Measurements from ENCODE around the gene EEPD1. TPM values are rescaled to one million over a fixed set of nuclear protein-coding genes. Genes with fewer than 3 reads are reported as not detected.
A peak's percentile ranks its signal among the peaks of the same experiment; 100 is the strongest.

Gene EEPD1
- total and polyA plus RNA-seq, 5 experiments from 2014 or later, result 0.86 to 6.3 (median 3.6) TPM

- H3K36me3 Mint-ChIP-seq, result no peaks in the 10 kb centered on the region
- H3K4me3 Mint-ChIP-seq, result no peak overlapping the region
- POLR2A ChIA-PET, result no interaction called here
- peak overlapping the region in 4 of 10 donors; percentile 6 to 58 (median 22) for H3K27ac Mint-ChIP-seq
- no peak for ATAC-seq
- peaks cover 17 to 45% (median 34%) of the 10 kb centered on the region in 4 donors for H3K4me1 Mint-ChIP-seq
- H3K27me3 Mint-ChIP-seq, result no peaks in the 10 kb centered on the region
- no peaks in the 10 kb centered on the region for H3K9me3 Mint-ChIP-seq
- no peak for DNase-seq
These were observed 128.1 kb downstream of the EEPD1 start for GRCh38 chr7:36280840-36281812.

GRCh38 chr7:36281945-36282717, 129.1 kb downstream of the EEPD1 start:
- H3K9me3 Mint-ChIP-seq, result no peaks in the 10 kb centered on the region
- peak overlapping the region in 3 of 10 donors; percentile 19 to 52 (median 36) for H3K27ac Mint-ChIP-seq
- POLR2A ChIA-PET, result interaction anchor here (0.6 kb wide), 1 partner anchor 9 kb away, joined by 3 read pairs; no protein-coding TSS in a partner anchor
- DNase-seq, result no peak
- no peak overlapping the region for H3K4me3 Mint-ChIP-seq
- peaks cover 22 to 53% (median 43%) of the 10 kb centered on the region in 4 donors for H3K4me1 Mint-ChIP-seq
- ATAC-seq, result no peak
- no peaks in the 10 kb centered on the region for H3K36me3 Mint-ChIP-seq
- no peaks in the 10 kb centered on the region for H3K27me3 Mint-ChIP-seq

- no peaks in the 10 kb centered on the region for H3K9me3 Mint-ChIP-seq
- H3K27me3 Mint-ChIP-seq, result no peaks in the 10 kb centered on the region
- peak in 2 of 10 donors; percentile 15 to 35 for DNase-seq
These were observed 130.1 kb downstream of the EEPD1 start for GRCh38 chr7:36283181-36283580.

GRCh38 chr7:36283711-36284130, 130.7 kb downstream of the EEPD1 start:
- ATAC-seq (no peak), DNase-seq (no peak)
- POLR2A ChIA-PET, result no interaction called here
- no peaks in the 10 kb centered on the region for H3K27me3 Mint-ChIP-seq
- no peaks in the 10 kb centered on the region for H3K36me3 Mint-ChIP-seq
- H3K4me1 Mint-ChIP-seq, result peaks cover 34 to 67% (median 58%) of the 10 kb centered on the region in 4 donors
- H3K9me3 Mint-ChIP-seq, result no peaks in the 10 kb centered on the region
- peak overlapping the region in 4 of 10 donors; percentile 8 to 52 (median 30) for H3K4me3 Mint-ChIP-seq
- peak overlapping the region in 9 of 10 donors; percentile 40 to 99 (median 79) for H3K27ac Mint-ChIP-seq

More at GRCh38 chr7:36283181-36283580, 130.1 kb downstream of the EEPD1 start:
- no peak for ATAC-seq
- Mint-ChIP-seq H3K4me3 (peak overlapping the region in 8 of 10 donors; percentile 20 to 55 (median 43)), H3K4me1 (peaks cover 32 to 63% (median 54%) of the 10 kb centered on the region in 4 donors), H3K27ac (peak overlapping the region; percentile 4 to 99 (median 80)), H3K36me3 (no peaks in the 10 kb centered on the region)
- POLR2A ChIA-PET, result no interaction called here

GRCh38 chr7:36284456-36285090, 131.5 kb downstream of the EEPD1 start:
- Mint-ChIP-seq H3K27ac (peak overlapping the region in 9 of 10 donors; percentile 6 to 99 (median 76)), H3K27me3 (no peaks in the 10 kb centered on the region), H3K36me3 (no peaks in the 10 kb centered on the region), H3K4me1 (peaks cover 35 to 72% (median 63%) of the 10 kb centered on the region in 4 donors), H3K4me3 (peak overlapping the region in 1 of 10 donors; percentile 14), H3K9me3 (no peaks in the 10 kb centered on the region)
- DNase-seq (no peak), ATAC-seq (no peak)
- POLR2A ChIA-PET, result interaction anchor here (0.6 kb wide), 1 partner anchor 1128 kb away, joined by 6 read pairs; no protein-coding TSS in a partner anchor

- Mint-ChIP-seq H3K9me3 (no peaks in the 10 kb centered on the region), H3K27me3 (no peaks in the 10 kb centered on the region), H3K4me3 (no peak overlapping the region), H3K4me1 (peaks cover 35 to 72% (median 63%) of the 10 kb centered on the region in 4 donors), H3K36me3 (no peaks in the 10 kb centered on the region), H3K27ac (peak overlapping the region in 9 of 10 donors; percentile 62 to 100 (median 76))
- no peak for ATAC-seq
- POLR2A ChIA-PET, result interaction anchor here (0.6 kb wide), 1 partner anchor 1127 kb away, joined by 6 read pairs; no protein-coding TSS in a partner anchor
- DNase-seq, result no peak
These were observed 132.2 kb downstream of the EEPD1 start for GRCh38 chr7:36285276-36285675.

GRCh38 chr7:36286226-36286625, 133.2 kb downstream of the EEPD1 start:
- H3K4me1 Mint-ChIP-seq, result peaks cover 35 to 74% (median 64%) of the 10 kb centered on the region in 4 donors
- no peaks in the 10 kb centered on the region for H3K27me3 Mint-ChIP-seq
- no peaks in the 10 kb centered on the region for H3K36me3 Mint-ChIP-seq
- no peaks in the 10 kb centered on the region for H3K9me3 Mint-ChIP-seq
- H3K27ac Mint-ChIP-seq, result peak overlapping the region; percentile 97 to 100 (median 99)
- ATAC-seq (peak; percentile 86), DNase-seq (peak; percentile 16 to 91 (median 76))
- POLR2A ChIA-PET, result interaction anchor here (0.7 to 1.2 kb wide), 2 partner anchors 13 to 22 kb away, joined by 3 to 4 read pairs; no protein-coding TSS in a partner anchor
- peak overlapping the region; percentile 66 to 96 (median 89) for H3K4me3 Mint-ChIP-seq

GRCh38 chr7:36286688-36287087, 133.6 kb downstream of the EEPD1 start:
- Mint-ChIP-seq H3K27ac (peak overlapping the region; percentile 97 to 100 (median 99)), H3K9me3 (no peaks in the 10 kb centered on the region), H3K27me3 (no peaks in the 10 kb centered on the region), H3K4me1 (peaks cover 38 to 76% (median 69%) of the 10 kb centered on the region in 4 donors), H3K36me3 (no peaks in the 10 kb centered on the region), H3K4me3 (peak overlapping the region; percentile 66 to 96 (median 89))
- POLR2A ChIA-PET, result interaction anchor here (1.2 to 1.7 kb wide), 2 partner anchors 22 to 302 kb away, joined by 3 to 14 read pairs; no protein-coding TSS in a partner anchor
- ATAC-seq (no peak), DNase-seq (no peak)

- Mint-ChIP-seq H3K27ac (peak overlapping the region; percentile 86 to 100 (median 94)), H3K9me3 (no peaks in the 10 kb centered on the region), H3K4me3 (peak overlapping the region; percentile 69 to 88 (median 84)), H3K27me3 (peaks cover 0 to 3% (median 0%) of the 10 kb centered on the region in 5 donors), H3K36me3 (no peaks in the 10 kb centered on the region), H3K4me1 (peaks cover 41 to 82% (median 73%) of the 10 kb centered on the region in 4 donors)
- ATAC-seq, result peak; percentile 21 to 32
- peak in 5 of 10 donors; percentile 7 to 56 (median 42) for DNase-seq
- POLR2A ChIA-PET, result interaction anchor here (0.5 to 1.7 kb wide), 6 partner anchors 12 to 1160 kb away, joined by 3 to 14 read pairs (median 3); partner anchors contain the start of gene SEPTIN7
These were observed 134.6 kb downstream of the EEPD1 start for GRCh38 chr7:36287371-36288241.

GRCh38 chr7:36288501-36288900, 135.4 kb downstream of the EEPD1 start:
- POLR2A ChIA-PET, result interaction anchor here (1.0 to 1.5 kb wide), 4 partner anchors 13 to 1159 kb away, joined by 3 to 5 read pairs (median 4); partner anchors contain the start of gene SEPTIN7
- peak overlapping the region; percentile 86 to 100 (median 94) for H3K27ac Mint-ChIP-seq
- no peaks in the 10 kb centered on the region for H3K9me3 Mint-ChIP-seq
- H3K36me3 Mint-ChIP-seq, result no peaks in the 10 kb centered on the region
- H3K4me3 Mint-ChIP-seq, result peak overlapping the region in 7 of 10 donors; percentile 63 to 84 (median 70)
- ATAC-seq (no peak), DNase-seq (no peak)
- peaks cover 34 to 73% (median 65%) of the 10 kb centered on the region in 4 donors for H3K4me1 Mint-ChIP-seq
- H3K27me3 Mint-ChIP-seq, result peaks cover 0 to 3% (median 0%) of the 10 kb centered on the region in 5 donors

Measured in naive thymus-derived CD8-positive, alpha-beta T cell (primary cell).